ENCODE results near the gene PLS1. TPM values are rescaled to one million over a fixed set of nuclear protein-coding genes. Genes with fewer than 3 reads are reported as not detected.
A peak's percentile ranks its signal among the peaks of the same experiment; 100 is the strongest.
"Not testable (repeated sequence)": the region's sequence is repeated elsewhere in the genome, so short reads cannot be mapped to it uniquely, and the experiment has no call there.

PLS1 gene, protein sequence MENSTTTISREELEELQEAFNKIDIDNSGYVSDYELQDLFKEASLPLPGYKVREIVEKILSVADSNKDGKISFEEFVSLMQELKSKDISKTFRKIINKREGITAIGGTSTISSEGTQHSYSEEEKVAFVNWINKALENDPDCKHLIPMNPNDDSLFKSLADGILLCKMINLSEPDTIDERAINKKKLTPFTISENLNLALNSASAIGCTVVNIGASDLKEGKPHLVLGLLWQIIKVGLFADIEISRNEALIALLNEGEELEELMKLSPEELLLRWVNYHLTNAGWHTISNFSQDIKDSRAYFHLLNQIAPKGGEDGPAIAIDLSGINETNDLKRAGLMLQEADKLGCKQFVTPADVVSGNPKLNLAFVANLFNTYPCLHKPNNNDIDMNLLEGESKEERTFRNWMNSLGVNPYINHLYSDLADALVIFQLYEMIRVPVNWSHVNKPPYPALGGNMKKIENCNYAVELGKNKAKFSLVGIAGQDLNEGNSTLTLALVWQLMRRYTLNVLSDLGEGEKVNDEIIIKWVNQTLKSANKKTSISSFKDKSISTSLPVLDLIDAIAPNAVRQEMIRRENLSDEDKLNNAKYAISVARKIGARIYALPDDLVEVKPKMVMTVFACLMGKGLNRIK
- 1 to 10 TPM; 3.2 to 5.3 TPM for total RNA-seq

- Mint-ChIP-seq H3K4me1 (ENCODE audit: low read depth) (peaks cover 23% of the 10 kb centered on the region), H3K27me3 (ENCODE audit: low read depth) (no peaks in the 10 kb centered on the region), H3K36me3 (ENCODE audit: insufficient read depth in 2 of 2) (no peaks in the 10 kb centered on the region), H3K4me3 (peak within 1 kb of the TSS; percentile 97 to 99), H3K27ac (peak within 1 kb of the TSS; percentile 74), H3K9me3 (no peaks in the 10 kb centered on the region)
- ATAC-seq (replicated peaks in 1 of 2): peak; percentile 93 to 95
- DNase-seq: peak; percentile 85 to 93
Observed at GRCh38 chr3:142595951-142596725, at the start of gene PLS1. TSS of gene PLS1 (plus strand) at chr3:142596393. CDS start at chr3:142664238, 67,845 bp downstream.

DNA sequence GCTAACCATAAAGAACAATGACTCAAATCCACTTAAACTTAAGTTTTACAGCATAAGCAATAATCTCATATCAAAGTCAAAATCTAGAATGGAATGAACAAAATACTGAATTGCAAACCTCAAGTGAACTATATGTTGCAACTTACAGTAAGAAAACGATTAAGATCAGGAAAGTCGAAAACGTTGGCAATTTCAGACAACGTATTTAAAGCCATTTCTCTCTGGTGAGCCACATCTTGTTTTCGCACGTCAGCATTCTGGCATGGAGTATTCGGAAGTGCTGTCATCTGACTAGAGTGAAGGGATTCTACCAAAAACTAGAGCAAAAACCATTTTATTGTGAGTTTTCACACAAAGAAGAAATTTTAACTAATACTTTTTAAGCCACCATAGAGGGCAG lies 46.2 kb upstream of the PLS1 start:
- Mint-ChIP-seq H3K36me3 (ENCODE audit: insufficient read depth in 2 of 2) (peaks cover 14 to 29% of the 10 kb centered on the region in 2 donors), H3K4me1 (ENCODE audit: low read depth) (no peaks in the 10 kb centered on the region)
- ATAC-seq (replicated peaks in 1 of 2): no peak

GRCh38 chr3:142552579-142552978 lies 43.6 kb upstream of the PLS1 start:
- H3K4me1 Mint-ChIP-seq (ENCODE audit: low read depth); DNase-seq; ATAC-seq (replicated peaks in 1 of 2); H3K4me3 Mint-ChIP-seq; H3K27ac Mint-ChIP-seq; H3K9me3 Mint-ChIP-seq; H3K27me3 Mint-ChIP-seq (ENCODE audit: low read depth): not testable (repeated sequence)
- H3K36me3 Mint-ChIP-seq (ENCODE audit: insufficient read depth in 2 of 2): peaks cover 14 to 39% of the 10 kb centered on the region in 2 donors

More for the DNA sequence above, 46.2 kb upstream of the PLS1 start:
- peaks cover 0 to under 1% of the 10 kb centered on the region in 2 donors for H3K9me3 Mint-ChIP-seq
- no peaks in the 10 kb centered on the region for H3K27me3 Mint-ChIP-seq (ENCODE audit: low read depth)
- H3K4me3 Mint-ChIP-seq: no peak overlapping the region
- no peak overlapping the region for H3K27ac Mint-ChIP-seq
- DNase-seq: no peak

GRCh38 chr3:142553741-142554140 lies 42.5 kb upstream of the PLS1 start:
- DNase-seq: no peak
- Mint-ChIP-seq H3K36me3 (ENCODE audit: insufficient read depth in 2 of 2) (peaks cover 14 to 39% of the 10 kb centered on the region in 2 donors), H3K27ac (no peak overlapping the region), H3K9me3 (peaks cover 0 to 2% of the 10 kb centered on the region in 2 donors), H3K27me3 (ENCODE audit: low read depth) (no peaks in the 10 kb centered on the region), H3K4me1 (ENCODE audit: low read depth) (no peaks in the 10 kb centered on the region), H3K4me3 (no peak overlapping the region)
- ATAC-seq (replicated peaks in 1 of 2): no peak

DNA sequence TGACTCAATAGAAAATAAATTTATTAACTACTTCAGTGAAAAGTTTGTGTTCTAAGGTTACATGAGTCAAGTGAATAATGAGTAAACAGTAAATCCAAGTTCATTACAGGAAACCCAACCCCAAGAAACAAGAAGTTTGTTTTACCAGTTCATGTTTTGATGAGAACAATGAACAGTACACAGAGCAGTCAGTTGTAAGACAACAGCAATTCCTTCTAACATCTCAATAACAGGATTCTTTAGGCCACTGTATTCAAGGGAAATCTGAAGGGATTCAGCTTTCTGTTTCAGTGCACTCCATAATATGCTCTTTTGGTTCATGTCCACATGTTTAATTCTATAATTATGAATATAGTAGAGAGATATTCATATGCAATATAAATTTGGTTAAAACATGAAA lies 36.1 kb upstream of the PLS1 start:
- Mint-ChIP-seq H3K4me3 (no peak overlapping the region), H3K9me3 (no peaks in the 10 kb centered on the region), H3K4me1 (ENCODE audit: low read depth) (peaks cover 11% of the 10 kb centered on the region), H3K27ac (no peak overlapping the region), H3K36me3 (ENCODE audit: insufficient read depth in 2 of 2) (peaks cover 3 to 19% of the 10 kb centered on the region in 2 donors), H3K27me3 (ENCODE audit: low read depth) (no peaks in the 10 kb centered on the region)
- DNase-seq (no peak), ATAC-seq (replicated peaks in 1 of 2) (no peak)

DNA sequence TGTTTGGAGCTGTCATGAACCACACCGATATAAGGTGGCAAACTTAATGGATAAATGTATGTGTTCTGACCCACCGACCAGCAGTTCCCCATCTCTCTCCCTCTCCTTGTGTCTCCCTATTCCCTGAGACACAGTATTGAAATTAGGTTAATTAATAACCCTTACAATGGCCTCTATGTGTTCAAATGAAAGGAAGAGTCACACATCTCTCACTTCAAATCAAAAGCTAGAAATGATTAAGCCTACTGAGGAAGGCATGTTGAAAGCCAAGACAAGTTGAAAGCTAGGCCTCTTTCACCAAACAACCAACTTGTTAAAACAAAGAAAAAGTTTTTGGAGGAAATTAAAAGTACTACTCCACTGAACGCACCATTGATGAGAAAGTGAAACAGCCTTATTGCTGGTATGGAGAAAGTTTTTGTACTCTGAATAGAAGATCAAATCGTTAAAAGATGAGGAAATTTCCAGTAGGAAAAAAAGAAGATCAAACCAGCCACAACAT lies 32.6 kb upstream of the PLS1 start:
- no peaks in the 10 kb centered on the region for H3K27me3 Mint-ChIP-seq (ENCODE audit: low read depth)
- ATAC-seq (replicated peaks in 1 of 2): peak in 1 of 2 donors; percentile 60
- no peaks in the 10 kb centered on the region for H3K9me3 Mint-ChIP-seq
- DNase-seq: no peak
- H3K4me3 Mint-ChIP-seq: peak overlapping the region in 1 of 2 donors; percentile 63
- peak overlapping the region; percentile 85 for H3K27ac Mint-ChIP-seq
- H3K4me1 Mint-ChIP-seq (ENCODE audit: low read depth): peaks cover 11% of the 10 kb centered on the region
- peaks cover 3 to 14% of the 10 kb centered on the region in 2 donors for H3K36me3 Mint-ChIP-seq (ENCODE audit: insufficient read depth in 2 of 2)

DNA sequence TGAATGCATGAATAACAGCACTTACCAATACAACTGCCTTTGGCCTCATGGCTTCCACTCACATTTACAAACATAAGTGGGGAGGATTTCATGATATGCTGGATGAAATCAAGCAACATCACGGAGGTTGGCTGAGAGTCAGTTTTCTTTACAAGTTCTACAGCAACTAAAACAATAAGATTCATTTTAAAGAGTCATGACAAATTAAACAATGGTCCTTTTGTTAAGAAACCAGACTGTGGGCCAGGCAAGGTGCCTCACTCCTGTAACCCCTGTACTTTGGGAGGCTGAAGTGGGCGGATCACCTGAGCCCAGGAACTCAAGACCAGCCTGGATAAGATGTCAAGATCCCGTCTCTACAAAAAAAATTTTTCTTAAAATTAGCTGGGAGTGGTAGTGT lies 30.1 kb upstream of the PLS1 start:
- no peak overlapping the region for H3K27ac Mint-ChIP-seq
- DNase-seq (no peak), ATAC-seq (replicated peaks in 1 of 2) (no peak)
- H3K36me3 Mint-ChIP-seq (ENCODE audit: insufficient read depth in 2 of 2): peaks cover 4 to 19% of the 10 kb centered on the region in 2 donors
- H3K4me3 Mint-ChIP-seq: no peak overlapping the region
- peaks cover 11% of the 10 kb centered on the region for H3K4me1 Mint-ChIP-seq (ENCODE audit: low read depth)
- H3K9me3 Mint-ChIP-seq: no peaks in the 10 kb centered on the region
- no peaks in the 10 kb centered on the region for H3K27me3 Mint-ChIP-seq (ENCODE audit: low read depth)

DNA sequence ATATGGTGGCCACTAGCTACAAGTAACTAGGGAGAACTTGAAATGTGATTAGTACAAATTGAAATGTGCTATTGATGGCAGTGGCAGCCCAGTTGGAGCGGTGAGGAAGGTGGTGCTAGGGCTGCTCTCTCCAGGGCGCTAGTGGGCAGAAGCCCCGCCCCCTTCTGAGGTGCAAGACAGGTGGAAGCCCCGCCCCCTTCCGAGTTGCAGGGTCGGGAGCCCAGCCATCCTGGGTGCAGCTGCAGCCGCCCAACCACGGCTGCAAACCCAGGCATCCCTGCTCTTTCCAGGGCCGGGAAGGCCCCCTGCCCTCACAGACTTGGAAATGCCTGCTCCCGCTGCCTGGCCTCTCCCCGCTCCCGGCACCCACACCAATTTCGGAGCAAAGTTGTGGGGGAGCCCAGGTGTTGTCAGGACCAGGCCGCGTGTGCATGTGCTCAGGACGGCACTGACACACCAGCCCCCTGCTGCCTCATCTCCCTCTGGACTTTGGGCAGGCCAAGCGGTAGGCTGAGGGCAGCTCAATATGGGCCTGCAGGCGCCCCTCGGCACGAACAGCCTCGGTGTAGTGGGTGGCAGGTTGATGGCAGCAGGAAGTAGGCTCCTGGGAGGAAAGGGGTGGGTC lies 27.7 kb upstream of the PLS1 start:
- Mint-ChIP-seq H3K36me3 (ENCODE audit: insufficient read depth in 2 of 2) (peaks cover 4 to 13% of the 10 kb centered on the region in 2 donors), H3K27ac (no peak overlapping the region)

DNA sequence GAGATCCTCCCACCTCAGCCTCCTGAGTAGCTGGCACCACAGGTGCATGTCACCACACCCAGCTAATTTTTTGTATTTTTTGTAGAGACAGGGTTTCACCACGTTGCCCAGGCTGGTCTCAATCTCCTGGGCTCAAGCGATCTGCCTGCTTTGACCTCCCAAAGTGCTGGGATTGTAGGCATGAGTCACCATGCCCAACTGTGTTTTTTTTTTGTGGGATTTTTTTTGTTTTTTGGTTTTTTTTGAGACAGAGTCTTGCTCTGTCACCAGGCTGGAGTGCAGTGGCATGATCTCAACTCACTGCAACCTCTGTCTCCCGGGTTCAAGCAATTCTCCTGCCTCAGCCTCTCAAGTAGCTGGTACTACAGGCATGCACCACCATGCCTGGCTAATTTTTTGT lies 26.8 kb upstream of the PLS1 start:
- peaks cover 3 to 15% of the 10 kb centered on the region in 2 donors for H3K36me3 Mint-ChIP-seq (ENCODE audit: insufficient read depth in 2 of 2)
- not testable (repeated sequence) for H3K27me3 Mint-ChIP-seq (ENCODE audit: low read depth); H3K4me1 Mint-ChIP-seq (ENCODE audit: low read depth); DNase-seq; H3K27ac Mint-ChIP-seq; H3K9me3 Mint-ChIP-seq; ATAC-seq (replicated peaks in 1 of 2); H3K4me3 Mint-ChIP-seq

More for the DNA sequence above, 27.7 kb upstream of the PLS1 start:
- no peak for ATAC-seq (replicated peaks in 1 of 2)
- H3K4me1 Mint-ChIP-seq (ENCODE audit: low read depth): peaks cover 8% of the 10 kb centered on the region
- no peak for DNase-seq
- no peak overlapping the region for H3K4me3 Mint-ChIP-seq
- no peaks in the 10 kb centered on the region for H3K9me3 Mint-ChIP-seq
- H3K27me3 Mint-ChIP-seq (ENCODE audit: low read depth): no peaks in the 10 kb centered on the region

- H3K4me3 Mint-ChIP-seq; H3K9me3 Mint-ChIP-seq; DNase-seq; H3K27ac Mint-ChIP-seq; ATAC-seq (replicated peaks in 1 of 2); H3K27me3 Mint-ChIP-seq (ENCODE audit: low read depth): not testable (repeated sequence)
- Mint-ChIP-seq H3K4me1 (ENCODE audit: low read depth) (peaks cover 45% of the 10 kb centered on the region), H3K36me3 (ENCODE audit: insufficient read depth in 2 of 2) (peaks cover 6 to 18% of the 10 kb centered on the region in 2 donors)
Observed at GRCh38 chr3:142574223-142574622, 22.0 kb upstream of the PLS1 start.

- H3K27ac Mint-ChIP-seq: peak overlapping the region; percentile 54
- DNase-seq (no peak), ATAC-seq (replicated peaks in 1 of 2) (no peak)
- no peaks in the 10 kb centered on the region for H3K9me3 Mint-ChIP-seq
- H3K36me3 Mint-ChIP-seq (ENCODE audit: insufficient read depth in 2 of 2): peaks cover 6 to 18% of the 10 kb centered on the region in 2 donors
- peak overlapping the region in 1 of 2 donors; percentile 29 for H3K4me3 Mint-ChIP-seq
- no peaks in the 10 kb centered on the region for H3K27me3 Mint-ChIP-seq (ENCODE audit: low read depth)
- peaks cover 49% of the 10 kb centered on the region for H3K4me1 Mint-ChIP-seq (ENCODE audit: low read depth)
Observed at GRCh38 chr3:142574665-142575064, 21.5 kb upstream of the PLS1 start.

GRCh38 chr3:142576792-142577191 lies 19.4 kb upstream of the PLS1 start:
- H3K27ac Mint-ChIP-seq: peak overlapping the region; percentile 99

More at GRCh38 chr3:142576792-142577191, 19.4 kb upstream of the PLS1 start:
- H3K4me1 Mint-ChIP-seq (ENCODE audit: low read depth): peaks cover 55% of the 10 kb centered on the region
- DNase-seq: no peak
- ATAC-seq (replicated peaks in 1 of 2): no peak
- H3K9me3 Mint-ChIP-seq: no peaks in the 10 kb centered on the region
- H3K36me3 Mint-ChIP-seq (ENCODE audit: insufficient read depth in 2 of 2): peaks cover 4 to 13% of the 10 kb centered on the region in 2 donors
- H3K27me3 Mint-ChIP-seq (ENCODE audit: low read depth): no peaks in the 10 kb centered on the region
- peak overlapping the region; percentile 98 to 99 for H3K4me3 Mint-ChIP-seq

All from activated T-cell treated with anti-CD3 and anti-CD28 coated beads, Interleukin-2, amount 50 U/mL, for 72 hours (primary cell).